ENCODE measurements around the gene LAPTM5.
A peak's percentile ranks its signal among the peaks of the same experiment; 100 is the strongest.

LAPTM5 gene

DNA sequence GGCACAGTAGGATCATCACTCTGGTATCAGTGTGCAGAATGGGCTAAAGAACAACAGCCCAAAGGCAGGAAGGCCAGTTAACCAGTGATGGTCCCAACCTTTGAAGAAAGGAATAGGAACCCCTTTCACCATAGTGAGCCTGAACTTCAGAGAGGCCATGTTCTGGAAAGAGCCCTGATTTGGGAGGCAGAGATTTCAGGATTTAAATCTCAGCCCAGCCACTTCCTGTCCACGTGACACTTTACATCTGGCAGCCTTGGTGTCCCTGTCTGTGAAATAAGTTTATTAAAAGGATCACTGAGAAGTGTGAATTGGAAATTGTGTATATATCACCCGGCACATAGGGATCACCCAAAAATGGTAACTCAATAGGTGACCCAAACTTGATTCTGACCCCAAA lies 47.2 kb downstream of the LAPTM5 start:
- no peak for DNase-seq

DNA sequence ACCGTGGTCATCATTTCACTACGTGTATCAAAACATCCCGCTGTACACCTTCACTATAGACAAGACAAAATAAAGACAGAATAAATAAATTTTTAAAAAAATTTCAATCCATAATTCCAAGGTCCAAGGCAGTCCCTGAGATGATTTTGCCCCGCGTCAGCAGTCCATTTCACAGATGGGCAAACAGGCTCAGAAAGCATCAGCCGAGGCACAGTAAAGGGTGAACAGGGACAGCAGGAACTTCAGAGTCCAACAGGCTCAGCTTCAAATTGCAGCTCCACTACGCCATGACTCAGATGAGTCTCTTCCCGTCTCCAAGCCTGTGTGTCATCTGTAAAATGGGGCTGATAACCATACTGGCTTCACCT lies 49.2 kb downstream of the LAPTM5 start:
- no peak for DNase-seq

DNA sequence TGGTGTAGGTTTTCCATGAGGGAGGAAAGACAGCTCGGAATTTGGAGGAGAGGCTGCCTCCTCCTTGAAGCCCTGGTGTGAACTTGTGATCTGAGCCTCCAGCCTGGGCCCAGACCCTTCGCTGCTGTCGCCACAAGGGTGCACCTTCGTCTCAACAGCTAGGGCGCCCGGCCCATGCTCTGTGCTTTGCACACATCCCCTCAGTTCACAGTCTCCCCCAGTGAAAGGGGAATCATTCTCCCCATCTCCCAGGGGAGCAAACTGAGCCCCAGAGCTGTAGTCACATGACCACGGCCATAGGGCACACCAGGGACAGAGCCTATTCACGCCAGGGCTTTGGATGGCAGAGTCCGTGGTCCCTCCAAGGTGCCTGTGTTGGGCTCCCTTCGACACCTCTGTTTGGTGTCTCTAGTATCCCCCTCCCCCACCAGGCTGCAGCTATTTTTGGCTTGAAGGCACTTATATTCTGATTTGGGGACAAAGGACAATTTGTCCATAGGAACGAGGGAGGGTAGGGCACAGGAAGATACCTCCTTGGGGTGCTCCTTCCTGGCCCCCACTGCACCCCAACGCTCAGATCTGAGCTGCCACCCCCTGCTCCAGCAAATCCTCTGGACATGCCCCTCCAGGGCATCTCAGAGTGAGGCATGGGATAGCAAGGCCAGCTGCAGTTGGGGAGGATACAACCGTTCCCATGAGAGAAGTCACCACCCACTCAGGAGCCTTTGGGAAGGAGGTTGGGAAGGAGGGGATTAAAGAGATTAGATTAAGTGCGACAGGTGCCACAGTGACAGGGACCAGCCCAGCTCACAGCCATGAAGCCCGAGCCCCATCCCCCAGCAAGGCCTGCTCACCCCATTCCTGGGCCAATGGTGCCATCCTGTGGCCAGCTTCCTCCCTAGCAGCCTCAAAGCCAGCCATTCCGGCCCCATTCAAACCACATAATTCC lies 49.9 kb downstream of the LAPTM5 start:
- peak; percentile 82 for DNase-seq

DNA sequence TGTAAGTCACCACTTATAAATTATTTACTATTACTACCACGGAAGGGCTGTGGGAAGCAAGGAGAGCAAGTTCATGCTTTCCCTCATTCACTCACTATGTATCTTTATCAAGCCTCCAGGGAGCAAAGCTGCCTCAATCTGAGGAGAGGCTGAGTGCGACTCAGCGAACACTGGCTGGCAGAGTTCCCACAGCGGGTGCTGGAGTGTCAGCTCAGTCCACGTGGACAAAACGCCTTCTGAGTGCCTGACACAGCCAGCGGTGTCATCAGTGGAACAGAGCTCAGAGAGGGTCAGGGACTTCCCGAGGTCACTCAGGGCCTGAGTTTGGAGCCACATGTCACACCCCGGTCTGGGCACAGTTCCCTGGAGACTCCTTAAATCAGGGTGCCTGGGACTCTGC lies 51.0 kb downstream of the LAPTM5 start:
- DNase-seq = peak; percentile 75

DNA sequence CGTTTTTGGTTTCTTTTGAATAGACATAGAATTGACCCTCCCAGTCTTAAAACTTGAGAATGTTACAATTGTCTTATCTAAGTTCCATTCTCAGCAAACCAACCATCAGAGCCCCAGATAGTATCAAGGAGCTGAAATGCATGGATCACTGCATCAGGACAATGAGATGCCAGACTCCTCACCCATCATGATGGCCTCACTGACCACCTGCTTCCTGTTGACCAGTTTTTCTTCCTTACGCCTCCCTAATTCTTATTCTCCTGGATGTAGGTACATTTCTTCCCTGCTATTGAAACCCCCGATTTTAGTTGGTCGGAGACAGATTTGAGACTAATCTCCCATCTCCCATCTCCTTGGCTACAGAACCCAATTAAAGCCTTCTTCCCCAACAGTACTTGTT lies 51.9 kb downstream of the LAPTM5 start:
- DNase-seq = peak; percentile 36

DNA sequence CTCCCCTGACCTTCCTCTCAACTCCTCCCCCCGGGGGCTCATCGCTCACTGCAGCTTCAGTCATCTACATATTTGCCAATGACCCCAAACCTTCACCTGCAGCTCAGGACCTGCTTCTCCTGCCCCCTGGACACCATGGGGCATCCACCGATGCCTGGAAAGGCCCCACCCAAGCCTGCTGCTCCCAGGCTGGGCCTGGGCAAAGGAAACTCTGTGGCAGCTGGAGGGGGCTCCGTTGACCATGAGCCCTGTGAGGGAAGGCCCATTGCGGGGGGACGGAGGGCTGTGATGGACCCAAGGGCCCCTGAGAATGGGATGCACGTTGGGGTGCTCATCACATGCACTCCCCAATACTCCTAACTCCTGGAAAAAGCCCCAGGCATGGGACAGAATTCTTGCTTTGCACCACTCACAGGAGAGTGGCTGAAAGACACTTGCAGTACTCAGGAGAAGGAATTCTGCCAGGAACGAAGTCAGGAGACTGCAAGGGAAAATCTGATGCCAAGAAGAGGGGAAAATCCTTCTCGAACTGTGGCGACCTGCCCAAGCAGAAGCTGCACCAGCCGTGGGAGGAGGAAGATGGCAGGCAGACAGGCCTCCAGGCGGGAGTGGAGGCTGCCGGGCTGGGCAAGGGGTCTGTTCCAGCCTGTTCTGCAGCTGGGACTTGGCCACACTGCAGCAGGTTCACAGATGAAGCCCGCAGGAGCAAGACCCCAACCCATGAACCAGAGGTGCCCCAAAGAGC lies 52.6 kb downstream of the LAPTM5 start:
- no peak for DNase-seq

DNA sequence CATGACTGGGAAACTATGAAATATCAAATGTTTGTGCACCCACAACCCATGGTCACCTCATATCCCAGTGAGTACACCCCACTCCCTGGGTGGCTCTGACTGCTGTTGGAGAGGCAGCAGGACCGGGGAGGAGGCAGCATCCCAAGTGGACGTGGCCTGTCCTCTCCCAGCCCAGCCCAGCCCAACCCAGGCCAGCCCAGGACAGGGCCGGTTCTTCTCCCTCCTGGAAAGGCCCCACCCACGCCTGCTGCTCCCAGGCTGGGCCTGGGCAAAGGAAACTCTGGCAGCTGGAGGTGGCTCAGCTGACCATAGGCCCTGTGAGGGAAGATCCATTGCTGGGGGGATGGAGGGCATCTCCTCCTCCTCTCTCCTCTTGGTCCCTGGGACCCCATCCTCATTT lies 53.3 kb downstream of the LAPTM5 start:
- no peak for DNase-seq

DNA sequence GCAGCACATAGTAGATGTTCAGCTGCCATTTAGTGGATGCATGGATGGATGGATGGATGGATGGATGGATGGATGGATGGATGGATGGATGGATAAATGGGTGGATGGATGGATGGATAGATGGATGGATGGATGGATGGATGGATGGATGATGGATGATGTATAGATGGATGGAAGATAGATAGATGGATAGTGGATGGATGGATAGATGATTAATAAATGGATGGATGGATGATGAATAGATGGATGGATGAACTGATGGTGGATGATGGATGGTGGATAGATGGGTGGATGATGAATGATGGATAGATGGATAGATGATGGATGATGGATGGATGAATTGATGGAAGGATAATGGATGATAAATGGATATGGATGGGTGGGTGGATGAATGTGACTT lies 54.8 kb downstream of the LAPTM5 start:
- no peak for DNase-seq

DNA sequence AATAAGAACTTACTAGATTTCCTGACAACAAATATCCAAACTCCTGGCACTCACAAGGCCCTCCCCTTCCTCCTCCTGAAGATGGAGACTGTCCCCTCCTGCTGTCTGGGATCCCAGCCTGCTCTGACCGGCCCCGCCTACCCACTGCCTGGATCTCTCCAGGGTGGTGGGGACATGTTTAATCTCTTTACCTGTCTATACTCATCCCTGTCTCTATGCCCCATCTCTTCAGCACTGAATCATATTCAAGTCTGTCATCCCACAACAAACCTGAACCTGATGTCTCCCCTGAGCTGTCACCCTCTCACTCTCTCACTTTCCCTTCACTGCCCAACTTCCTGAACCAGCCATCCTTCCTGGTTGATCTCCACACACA lies 56.3 kb downstream of the LAPTM5 start:
- no peak for DNase-seq

DNA sequence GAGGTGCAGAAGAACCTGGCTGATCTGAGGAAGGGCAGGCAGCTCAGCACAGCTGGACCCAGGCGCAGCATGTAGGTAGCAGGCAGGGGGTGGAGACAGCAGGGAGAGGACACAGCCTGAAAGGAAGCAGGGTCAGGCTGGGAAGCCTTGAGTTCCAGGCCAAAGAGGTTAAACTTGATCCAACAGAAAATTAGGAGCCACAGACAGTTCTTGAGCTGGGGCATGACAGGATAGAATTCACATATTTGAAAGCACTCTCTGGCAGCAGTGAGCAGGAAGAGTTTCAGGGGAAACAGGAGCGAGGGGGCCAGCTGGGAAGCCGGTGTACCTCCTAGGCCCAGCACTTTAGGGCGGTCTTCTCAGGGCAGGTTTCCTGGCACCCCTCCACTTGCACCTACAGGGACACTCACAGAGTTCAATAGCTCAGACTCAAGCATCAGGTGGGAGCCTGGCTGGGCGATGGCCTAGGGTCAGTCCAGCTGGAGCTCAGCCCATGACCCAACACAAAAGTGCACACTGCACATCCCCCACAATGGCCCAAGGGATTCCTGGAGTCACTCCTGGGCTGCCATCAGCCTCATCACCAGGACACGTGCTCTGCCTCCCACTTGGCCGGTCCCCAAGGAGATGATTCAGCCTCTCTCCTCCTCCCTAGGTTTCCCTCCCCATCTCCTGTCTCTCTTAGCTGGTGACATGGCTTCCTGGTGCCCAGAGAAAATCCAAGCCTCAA lies 56.9 kb downstream of the LAPTM5 start:
- no peak for DNase-seq

DNA sequence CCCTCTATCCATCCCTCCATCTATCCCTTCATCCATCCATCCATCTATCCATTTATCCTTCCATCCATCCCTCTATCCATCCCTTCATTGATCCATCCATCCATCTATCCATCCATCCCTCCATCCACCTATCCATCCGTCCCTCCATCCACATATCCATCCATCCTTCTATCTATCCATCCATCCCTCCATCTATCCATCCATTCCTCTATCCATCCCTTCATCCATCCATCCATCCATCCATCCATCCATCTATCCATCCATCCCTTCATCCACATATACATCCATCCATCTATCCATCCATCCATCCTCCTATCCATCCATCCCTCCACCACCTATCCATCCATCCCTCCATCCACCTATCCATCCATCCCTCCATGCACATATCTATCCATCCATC lies 57.8 kb downstream of the LAPTM5 start:
- no peak for DNase-seq

DNA sequence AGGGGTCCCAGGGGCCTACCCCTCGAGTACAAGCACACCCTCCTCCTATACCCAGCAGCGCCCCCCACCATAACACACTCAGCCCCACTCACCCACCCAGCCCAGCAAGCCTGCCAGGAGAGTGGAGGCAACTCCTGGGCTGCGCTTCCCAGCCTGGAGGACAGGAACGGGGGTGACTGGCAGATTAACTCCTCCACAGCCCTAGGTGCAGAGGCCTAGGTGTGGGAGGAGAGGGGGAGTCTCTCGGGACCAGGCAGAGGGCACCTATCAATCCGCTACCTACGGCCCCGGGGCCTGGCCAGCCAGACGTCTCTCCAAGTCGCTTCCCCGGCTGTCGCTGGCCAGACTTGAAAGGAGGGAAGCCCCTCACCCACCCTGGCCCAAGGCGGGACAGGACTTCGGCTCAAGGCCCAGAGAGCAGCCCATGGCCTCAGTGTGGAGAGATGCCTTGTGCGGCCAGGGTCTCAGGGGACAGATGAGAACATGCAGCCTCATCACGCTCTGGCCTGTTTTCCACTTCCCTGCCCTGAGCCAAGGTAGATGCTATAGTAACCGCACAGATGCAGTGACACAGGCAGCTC lies 59.1 kb downstream of the LAPTM5 start:
- DNase-seq = no peak

DNA sequence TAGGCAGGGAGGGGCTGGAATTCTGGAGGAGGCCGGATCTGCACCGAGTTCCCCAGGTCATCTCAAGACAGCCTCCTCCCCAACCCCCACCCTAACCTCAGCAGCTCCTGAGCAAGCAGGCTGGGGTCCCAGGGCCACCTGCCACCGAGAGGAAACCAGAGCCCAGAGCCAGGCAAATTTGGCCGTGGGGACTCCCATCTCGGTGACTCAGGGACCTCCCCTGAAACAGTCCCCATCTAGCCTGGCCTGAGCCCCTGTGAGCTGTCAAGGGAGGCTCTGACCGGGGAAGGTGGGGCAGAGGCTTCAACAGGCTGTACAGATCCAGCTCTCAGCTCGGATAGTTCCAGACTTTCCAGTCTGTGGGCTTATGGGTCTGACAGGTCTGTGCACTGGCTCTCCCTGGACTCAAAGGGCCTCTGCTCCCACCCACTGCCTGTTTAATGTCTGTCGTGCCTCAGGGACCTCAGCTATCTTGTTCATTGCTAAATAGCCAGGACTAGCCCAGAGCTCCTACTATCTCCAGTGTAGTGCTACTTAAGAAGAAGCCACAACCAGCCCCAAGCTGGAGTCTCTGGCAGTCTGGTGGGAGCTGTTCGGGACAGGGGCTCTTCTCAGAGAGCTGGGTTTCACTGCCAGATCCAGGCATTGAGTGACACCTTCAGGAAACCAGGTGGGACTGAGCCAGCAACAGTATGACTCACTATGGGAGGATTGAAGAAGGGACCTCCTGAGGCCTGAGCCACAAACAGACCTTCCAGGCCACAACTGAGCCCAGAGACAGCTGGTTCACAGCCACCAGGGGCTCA lies 59.8 kb downstream of the LAPTM5 start:
- DNase-seq = no peak

DNA sequence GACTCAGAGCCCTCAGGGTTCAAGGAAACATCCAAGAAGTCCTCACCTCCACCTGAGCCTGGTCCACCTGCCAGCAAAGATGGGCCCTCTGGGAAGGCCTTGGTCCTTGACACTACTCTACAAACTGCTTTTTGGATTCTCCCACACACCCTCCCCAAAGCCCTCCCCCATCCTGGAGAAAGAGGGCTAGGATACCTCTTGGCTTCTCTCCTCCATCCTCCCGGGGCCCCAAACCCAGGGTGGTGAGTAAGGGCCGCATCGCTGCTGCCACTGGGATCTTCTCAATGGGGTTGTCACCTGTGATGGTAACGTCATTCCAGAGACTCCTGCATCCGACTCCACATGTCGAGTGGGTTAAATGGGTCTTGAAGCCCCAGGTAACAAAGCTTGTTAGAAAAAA lies 60.7 kb downstream of the LAPTM5 start:
- no peak for DNase-seq

DNA sequence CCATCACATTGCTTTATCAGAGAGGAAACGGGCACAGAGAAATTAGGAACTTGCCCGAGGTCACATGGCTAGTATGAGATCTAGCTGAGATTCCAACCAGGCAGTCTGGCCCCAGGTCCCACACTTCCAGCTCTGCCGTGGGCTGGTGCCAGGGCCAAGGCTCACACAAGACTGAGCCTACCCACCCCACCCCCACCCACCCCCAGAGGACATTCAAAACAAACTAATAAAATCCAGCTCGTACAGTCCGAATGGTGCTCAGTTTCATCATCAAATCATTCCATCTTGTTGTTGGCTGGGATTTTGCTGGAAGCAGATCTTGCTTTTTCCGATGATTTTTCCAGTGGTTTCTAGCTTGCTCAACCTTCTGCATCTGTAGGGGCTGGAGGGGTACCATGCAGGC lies 62.1 kb downstream of the LAPTM5 start:
- no peak for DNase-seq

DNA sequence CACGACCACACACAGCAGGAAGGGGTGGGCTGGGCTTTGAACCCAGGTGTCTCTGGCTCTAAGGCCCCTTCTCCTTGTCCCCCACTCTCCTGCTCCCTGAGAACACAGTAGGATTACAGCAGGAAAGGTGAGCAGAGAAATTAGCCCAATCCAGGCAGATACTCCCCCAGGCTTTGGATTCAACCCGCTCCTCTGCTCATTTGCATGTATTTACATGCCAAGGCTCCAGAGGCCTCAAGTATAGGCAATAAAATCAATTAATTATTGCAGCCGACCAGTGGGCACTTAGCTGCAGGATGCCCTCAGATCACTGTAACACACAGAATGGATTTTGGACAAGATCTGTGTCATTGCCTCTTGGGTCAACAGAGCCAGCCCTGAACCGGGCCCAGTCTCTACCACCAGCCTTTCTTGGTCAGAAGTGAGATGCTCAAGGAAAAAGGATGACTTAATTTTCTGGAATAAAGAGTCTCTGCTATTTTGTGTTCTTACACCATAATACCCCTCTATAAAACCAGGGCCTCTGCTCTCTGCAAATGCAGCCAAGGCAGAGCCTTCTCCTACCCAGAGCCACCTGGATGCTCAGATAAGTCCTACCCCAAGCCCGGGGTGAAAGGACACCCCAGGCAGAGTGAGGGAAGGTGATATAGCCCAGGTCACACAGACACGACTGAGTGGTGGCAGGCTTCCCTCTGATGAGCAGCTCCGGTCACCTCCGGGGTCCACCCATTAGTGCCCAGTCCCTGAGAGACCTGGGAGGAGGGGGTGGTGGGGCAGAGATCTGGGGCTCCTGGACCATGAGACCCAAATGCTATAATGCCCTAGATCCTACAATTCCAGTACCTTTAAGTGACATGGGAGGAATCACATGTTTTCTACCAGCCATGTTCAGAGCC lies 63.0 kb downstream of the LAPTM5 start:
- DNase-seq = no peak

DNA sequence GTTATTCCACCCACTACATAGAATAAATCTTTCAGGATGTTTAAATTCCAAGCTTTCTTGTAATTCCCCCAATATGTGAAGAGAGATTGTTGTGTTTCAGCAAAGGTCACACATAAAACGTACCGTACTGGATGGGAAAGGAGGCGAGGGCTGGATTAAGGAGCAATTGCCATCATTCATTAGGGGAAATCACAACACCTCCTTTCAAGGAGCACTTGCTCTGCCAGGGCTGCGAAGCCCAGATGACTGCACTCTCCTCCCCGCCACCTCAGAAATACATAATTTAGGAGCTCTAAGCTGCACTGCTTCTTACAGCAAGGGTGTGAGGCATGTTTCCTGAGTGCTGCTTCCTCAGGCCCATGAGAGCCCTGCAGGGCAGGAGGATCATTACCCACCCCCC lies 63.8 kb downstream of the LAPTM5 start:
- no peak for DNase-seq

DNA sequence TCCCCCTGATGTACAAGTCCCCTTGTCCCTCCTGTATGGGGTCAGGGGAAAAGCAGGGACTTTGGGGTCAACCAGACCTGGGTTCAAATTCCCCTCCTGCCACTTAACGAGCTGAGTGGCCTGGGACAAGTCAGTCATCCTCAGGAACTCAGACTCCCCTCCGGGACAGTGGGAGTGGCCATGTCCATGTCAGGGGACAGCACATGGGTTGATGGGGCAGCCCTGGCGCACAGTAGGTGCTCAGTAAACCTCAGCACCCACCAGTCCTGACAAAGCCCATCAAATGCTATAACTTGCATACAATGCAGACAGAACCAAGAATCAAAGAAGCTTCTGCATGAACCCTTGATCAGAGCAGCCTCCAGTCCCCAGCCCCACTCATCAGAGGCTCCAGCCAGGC lies 64.2 kb downstream of the LAPTM5 start:
- no peak for DNase-seq

DNA sequence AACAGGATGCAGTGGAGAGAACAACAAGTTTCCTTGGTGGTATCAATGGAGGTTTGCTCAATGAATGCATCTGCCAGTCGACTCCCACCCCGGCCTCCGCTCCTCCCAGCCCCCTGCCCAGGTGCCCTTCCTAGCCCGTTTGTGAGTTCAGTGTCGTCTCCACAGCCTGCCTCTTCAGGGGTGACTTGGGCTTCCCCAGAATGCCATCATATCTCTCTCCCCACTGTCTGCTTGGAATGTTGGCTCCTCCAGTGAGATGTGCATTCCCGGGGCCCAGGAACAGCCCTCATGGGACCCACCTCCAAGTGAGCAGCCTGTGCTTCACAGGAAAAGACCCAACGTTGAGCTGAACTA lies 64.6 kb downstream of the LAPTM5 start:
- DNase-seq = no peak

DNA sequence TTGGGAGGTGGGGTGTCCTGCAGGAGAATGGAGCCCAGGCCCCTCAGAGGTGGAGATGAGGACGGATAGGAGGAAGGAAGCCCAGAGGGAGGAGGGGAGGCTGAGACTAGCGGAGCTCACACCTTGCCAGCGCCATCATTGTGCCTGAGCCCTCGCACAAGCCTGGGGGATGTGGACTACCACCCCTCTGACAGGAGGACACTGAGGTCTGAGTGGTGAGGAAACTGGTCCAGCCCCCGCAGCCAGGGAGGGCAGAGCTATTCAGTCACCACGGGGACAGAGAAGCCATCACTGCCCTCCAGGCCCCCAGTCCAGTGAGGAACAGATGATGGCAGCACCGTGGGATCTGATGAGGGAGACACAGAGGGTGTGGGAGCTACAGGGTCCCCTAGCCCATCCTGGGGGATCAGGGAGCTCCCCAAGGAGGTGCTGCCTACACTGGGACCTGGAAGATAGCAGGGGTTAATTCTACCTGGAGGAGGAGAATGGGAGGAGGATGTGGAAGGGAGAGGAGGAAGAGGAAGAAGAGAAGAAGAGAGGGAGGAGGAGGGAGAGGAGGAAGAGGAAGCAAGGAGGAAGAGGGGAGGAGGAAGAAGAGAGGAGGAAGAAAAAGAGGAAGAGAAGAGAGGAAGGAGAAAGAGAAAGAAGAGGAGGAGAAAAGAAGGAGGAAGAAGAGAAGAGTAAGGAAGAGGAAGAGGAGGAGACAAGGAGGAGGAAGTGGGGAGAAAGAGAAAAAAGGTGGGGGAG lies 65.2 kb downstream of the LAPTM5 start:
- no peak for DNase-seq

DNA sequence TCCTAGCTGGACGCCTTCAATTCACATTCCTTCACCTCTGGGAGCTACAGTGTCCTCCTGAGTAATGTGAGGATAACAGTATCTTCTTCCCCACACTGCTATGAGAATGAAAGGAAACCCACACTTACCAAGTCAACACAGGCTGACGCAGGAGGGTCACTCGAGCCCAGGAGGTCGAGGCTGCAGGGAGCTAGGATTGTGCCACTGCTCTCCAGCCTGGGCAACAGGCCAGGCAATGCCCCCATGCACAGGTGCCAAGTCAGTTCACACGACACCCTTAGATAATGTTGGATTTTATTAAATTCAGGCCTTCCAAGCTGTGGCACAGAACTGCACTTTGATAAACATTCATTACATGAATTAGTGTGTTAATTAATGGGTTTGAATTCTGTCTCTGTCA lies 66.1 kb downstream of the LAPTM5 start:
- DNase-seq = no peak

Measured in NCI-H1092 treated with DMSO at 0.1 percent for 48 hours (cell line).